SK-N-SH treated with all-trans-retinoic acid at 6 μM for 48 hours (cell line): ENCODE results near the gene STEAP1B.

Experiments
- ARNTL ChIP-seq: fragments of 450-650 bp; formaldehyde crosslinking; IDR thresholded peaks from 2 replicates; pipeline ENCODE4 v1.5.0; 2020; ENCODE audit warnings: low read depth, mild to moderate bottlenecking, moderate library complexity, borderline replicate concordance
- CSDC2 ChIP-seq: fragments of 250-450 bp; sonication (Bioruptor Pico); IDR thresholded peaks from 2 replicates; pipeline ENCODE4 v1.5.0; 2020; ENCODE audit warnings: mild to moderate bottlenecking, moderate library complexity
- PPARA ChIP-seq: fragments of 250-450 bp; sonication (Bioruptor Pico); IDR thresholded peaks from 2 replicates; pipeline ENCODE4 v1.5.0; 2020; ENCODE audit warnings: mild to moderate bottlenecking, borderline replicate concordance
- RARB ChIP-seq: fragments of 250-450 bp; sonication (Bioruptor Pico); IDR thresholded peaks from 2 replicates; pipeline ENCODE4 v1.8.0; 2021; ENCODE audit warnings: mild to moderate bottlenecking, moderate library complexity

GRCh38 chr7:22541789-22542188 is 41.8 kb upstream of the STEAP1B start:
- no peak for TF ChIP-seq CSDC2 (CRISPR knock-in tag)
- TF ChIP-seq PPARA, result no peak
- no peak for TF ChIP-seq RARB (CRISPR knock-in tag)
- TF ChIP-seq ARNTL (CRISPR knock-in tag), result no peak
